GM23248 (cell line): Measurements from ENCODE around the gene TMA7.

Source experiments
- EZH2 ChIP-seq: fragments of 200-600 bp; sonication (generic); IDR thresholded peaks from 2 replicates; pipeline ENCODE4 v1.6.1; 2018; ENCODE audit warnings: antibody characterized with exemption, mild to moderate bottlenecking; ENCODE audit not compliant: insufficient read depth, poor library complexity, severe bottlenecking
- EZH2phosphoT487 ChIP-seq: fragments of 200-600 bp; sonication (generic); IDR thresholded peaks from 2 replicates; pipeline ENCODE4 v1.6.1; 2018; ENCODE audit warnings: antibody characterized with exemption, moderate library complexity, mild to moderate bottlenecking, low read depth; ENCODE audit not compliant: insufficient read depth

DNA sequence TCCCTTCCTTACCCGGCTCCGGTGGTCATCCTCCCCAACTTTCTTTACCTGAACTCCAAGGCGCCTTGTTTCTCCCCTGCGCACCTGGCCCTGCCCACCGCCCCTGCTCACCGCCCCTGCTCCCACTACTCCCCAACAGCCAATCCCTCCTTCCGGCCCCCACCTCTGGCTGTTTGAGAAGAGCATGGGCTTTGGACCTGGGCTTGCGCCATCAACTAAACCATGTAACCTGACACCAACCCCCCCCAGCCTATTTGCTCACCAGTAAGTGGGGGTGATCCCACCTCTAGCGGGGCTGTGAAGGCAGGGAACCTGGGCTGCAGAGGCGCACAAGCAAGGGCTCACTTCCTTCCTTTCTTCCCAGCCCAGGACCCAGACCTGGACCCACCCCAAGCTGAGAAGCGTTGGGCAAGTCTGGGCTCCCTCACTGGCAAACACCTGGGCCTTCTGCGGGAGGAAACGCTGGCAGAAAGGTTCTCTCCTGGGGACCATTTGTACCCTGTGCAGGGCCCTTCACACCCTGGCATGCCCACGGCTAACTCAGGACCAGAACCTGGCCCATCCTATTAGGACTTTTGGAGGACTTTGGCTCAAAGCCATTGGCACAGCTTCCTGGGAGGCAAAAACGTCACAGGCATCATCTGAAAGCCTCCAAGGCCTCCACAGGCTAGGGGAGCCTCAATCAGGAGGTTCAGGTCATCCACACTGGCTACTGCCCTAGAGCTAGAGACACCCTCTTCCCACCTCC, 9.9 kb upstream of the TMA7 start, which contains the start of gene PLXNB1:
- TF ChIP-seq EZH2 (no peak), EZH2phosphoT487 (no peak)
